ENCODE measurements around the gene ZFYVE16. TPM values are rescaled to one million over a fixed set of nuclear protein-coding genes. Genes with fewer than 3 reads are reported as not detected.

ZFYVE16 gene
- total and polyA plus RNA-seq, 2 of the 13 experiments (the other 11 are each of a cell fraction or from before 2014, with no cell fraction given) = 9.3 to 33.3 TPM

GRCh38 chr5:80407735-80408483 lies at the start of gene ZFYVE16 (continued):
- TF ChIP-seq MLX (CRISPR knock-in tag; IDR thresholded peaks at IDR 0.05) (no peak), ZNF547 (CRISPR knock-in tag; IDR thresholded peaks at IDR 0.05) (peak; percentile 63; the same call in 1 of the 2 replicates), EED (CRISPR knock-in tag; IDR thresholded peaks at IDR 0.05) (peak; percentile 7; the same call in 1 of the 2 replicates), ZNF660 (CRISPR knock-in tag; IDR thresholded peaks at IDR 0.05; ENCODE audit: borderline replicate concordance, low read depth) (no peak), ZNF615 (CRISPR knock-in tag; IDR thresholded peaks at IDR 0.05; ENCODE audit: borderline replicate concordance) (peak; percentile 81; the same call in 1 of the 2 replicates), FOXC1 (CRISPR knock-in tag; IDR thresholded peaks at IDR 0.05; ENCODE audit: borderline replicate concordance) (no peak; the same call in 1 of the 2 replicates), ZNF20 (CRISPR knock-in tag; IDR thresholded peaks at IDR 0.05) (no peak), ETS1 (CRISPR knock-in tag; IDR thresholded peaks at IDR 0.05) (no peak), KAT8 (CRISPR knock-in tag; IDR thresholded peaks at IDR 0.05) (peak; percentile 60), BHLHE40 (IDR thresholded peaks at IDR 0.05; ENCODE audit: low read length) (no peak), ZSCAN22 (CRISPR knock-in tag; IDR thresholded peaks at IDR 0.05) (no peak), ATF4 (CRISPR knock-in tag; IDR thresholded peaks at IDR 0.05) (peak in 1 of 2 experiments; percentile 59; a peak in 1 of 4 replicates), AHDC1 (CRISPR knock-in tag; IDR thresholded peaks at IDR 0.05; ENCODE audit: borderline replicate concordance) (no peak), ZBTB49 (CRISPR knock-in tag; IDR thresholded peaks at IDR 0.05; ENCODE audit: borderline replicate concordance) (no peak), ZNF496 (CRISPR knock-in tag; IDR thresholded peaks at IDR 0.05; ENCODE audit: insufficient replicate concordance) (no peak), STAG1 (CRISPR knock-in tag; IDR thresholded peaks at IDR 0.05) (0 out of 2 replicates have a peak, but pooled peaks have one; percentile 9), HMG20A (CRISPR knock-in tag; IDR thresholded peaks at IDR 0.05; ENCODE audit: borderline replicate concordance) (no peak; the same call in 1 of the 2 replicates), KDM5A (IDR thresholded peaks at IDR 0.05; ENCODE audit: borderline replicate concordance, low read length) (no peak; the same call in 1 of the 2 replicates)
